Heart right ventricle (tissue), 16 donors: ENCODE data around the gene MGST3. TPM values are rescaled to one million over a fixed set of nuclear protein-coding genes. Genes with fewer than 3 reads are reported as not detected.

Experiments
- ATAC-seq, 8 donors: fragments of 200-7000 bp; cut with Tn5 transposase; one replicate each; pipeline ENCODE4 v1.9.1; 2020; ENCODE audit warnings: mild to moderate bottlenecking in 8 of 8, moderate library complexity in 8 of 8, moderate number of reproducible peaks in 1 of 8
- DNase-seq, 2 donors: peaks; one replicate each; pipeline ENCODE4 v3.0.0-alpha.2; 2020
- H3K27ac ChIP-seq, 10 donors: fragments of 200-600 bp; sonication (generic) in 2 of 10; one replicate each; pipeline versions ENCODE4 v1.5.0 to v1.8.0; 2020 to 2022; ENCODE audit warnings: mild to moderate bottlenecking in 3 of 10
- H3K27me3 ChIP-seq, 7 donors: fragments of 200-600 bp; one replicate each; pipeline ENCODE4 v1.8.0; 2021 to 2022; ENCODE audit warnings: mild to moderate bottlenecking in 2 of 7
- H3K36me3 ChIP-seq, 9 donors: fragments of 200-600 bp; sonication (generic) in 1 of 9; one replicate each; pipeline versions ENCODE4 v1.5.0 to v1.8.0; 2020 to 2022; ENCODE audit warnings: mild to moderate bottlenecking in 2 of 9
- H3K4me1 ChIP-seq, 9 donors: fragments of 200-600 bp; sonication (generic) in 1 of 9; one replicate each; pipeline versions ENCODE4 v1.5.0 to v1.8.0; 2020 to 2022; ENCODE audit warnings: mild to moderate bottlenecking in 4 of 9
- H3K4me3 ChIP-seq, 10 donors: fragments of 200-600 bp; sonication (generic) in 2 of 10; one replicate each; pipeline versions ENCODE4 v1.5.0 to v1.8.0; 2020 to 2022; ENCODE audit warnings: mild to moderate bottlenecking in 7 of 10, moderate library complexity in 2 of 10
- H3K9me3 ChIP-seq, 11 donors: fragments of 200-600 bp in 10 of 11; sonication (generic) in 2 of 11; one replicate each; pipeline versions ENCODE4 v1.5.0 to v1.8.0; 2013 to 2022; ENCODE audit warnings: mild to moderate bottlenecking in 2 of 11, control low read depth in 1 of 11, moderate library complexity in 1 of 11
- WGBS, 2 donors: extraction: QIAGEN DNeasy Blood & Tissue Kit; methylation state at CpG; one replicate each; pipeline ENCODE4 v1.1.7; 2013; ENCODE audit warnings: inconsistent platforms in 1 of 2; 5-methylcytosine and 5-hydroxymethylcytosine counted together
- intact Hi-C, 10 donors: fragments of 100-400 bp; cut with DNase I; formaldehyde crosslinking; loops; one replicate each; pipeline versions ENCODE4 v1.11.1 to v1.14.2; 2022
- polyA plus RNA-seq, 2 donors: library from polyadenylated mRNA; stranded (reverse); fragments of 200-250 nt; gene quantifications; one replicate each; pipeline ENCODE4 v1.2.3, GENCODE V29; 2013
- total RNA-seq, 10 donors: library from RNA; stranded (reverse); fragmentation: NEBNext Ultra II Directional in 3 of 10; extraction: Animal tissue kit (Norgen Biotek cat#: 25700) in 3 of 10; gene quantifications; one replicate each; pipeline versions ENCODE4 v1.2.1 to v1.2.4, GENCODE V29; 2021 to 2023
- TF ChIP-seq, protein P1 (sequence below), 9 donors: fragments of 200-600 bp; sonication (generic) in 2 of 9; IDR thresholded peaks; one replicate each; pipeline versions ENCODE4 v1.5.0 to v1.8.0; 2021 to 2022; ENCODE audit warnings: antibody characterized with exemption in 9 of 9, mild to moderate bottlenecking in 5 of 9, moderate library complexity in 1 of 9
- donor health status: Arrhythmogenic right ventricular cardiomyopathy.
- donor health status: ischemic (EF 13 %, LVEDD 7.1; RV severe dilation, severe dysfunction).
- donor health status: healthy with polysubstance abuse.
- donor health status: DM: no; HTN: yes; CAD: no.
- donor health status: DM: no; HTN: no; CAD: no.
- donor health status: ischemic (EF 25% LVEDD 6.9; RV normal size, moderate dysfunction).
- donor health status: ischemic (EF 25% LVEDD 5.7; RV mildly dilated, moderate dysfunction).
- donor health status: healthy.
- donor health status: DM: yes; HTN: yes; CAD: no.
- donor health status: Ischemic cardiomyopathy.
- donor health status: ischemic (EF 35%, LVEDD 5.7; RV mildly dilated, moderate dysfunction).
- donor health status: nonischemic (EF 11% LVEDD 7.7; RV severe dilation, severe dysfunction).
- donor health status: DM: yes; HTN: yes; CAD: no.
- donor health status: PGD.
- donor health status: ischemic (EF 29% LVEDD 5.4; RV normal size, mild dysfunction).
- donor health status: nonischemic (EF 23%, LVEDD 6.1; RV moderate dilation, normal function).

MGST3 gene
- total and polyA plus RNA-seq, 12 donors: 425 to 1,002 (median 838) TPM

- Histone ChIP-seq H3K4me3 (no peak overlapping the region), H3K27ac (no peak overlapping the region), H3K9me3 (no peaks in the 10 kb centered on the region), H3K36me3 (no peaks in the 10 kb centered on the region), H3K4me1 (peaks cover 0 to 8% (median 3%) of the 10 kb centered on the region in 9 donors), H3K27me3 (peaks cover 0 to 13% (median 0%) of the 10 kb centered on the region in 7 donors)
- intact Hi-C loops: no loop called here
- DNase-seq (no peak), ATAC-seq (no peak)
- 82 to 88% methylated on average over 2 of the region's 2 CpGs for WGBS, 2 donors
- TF ChIP-seq, protein P1, sequence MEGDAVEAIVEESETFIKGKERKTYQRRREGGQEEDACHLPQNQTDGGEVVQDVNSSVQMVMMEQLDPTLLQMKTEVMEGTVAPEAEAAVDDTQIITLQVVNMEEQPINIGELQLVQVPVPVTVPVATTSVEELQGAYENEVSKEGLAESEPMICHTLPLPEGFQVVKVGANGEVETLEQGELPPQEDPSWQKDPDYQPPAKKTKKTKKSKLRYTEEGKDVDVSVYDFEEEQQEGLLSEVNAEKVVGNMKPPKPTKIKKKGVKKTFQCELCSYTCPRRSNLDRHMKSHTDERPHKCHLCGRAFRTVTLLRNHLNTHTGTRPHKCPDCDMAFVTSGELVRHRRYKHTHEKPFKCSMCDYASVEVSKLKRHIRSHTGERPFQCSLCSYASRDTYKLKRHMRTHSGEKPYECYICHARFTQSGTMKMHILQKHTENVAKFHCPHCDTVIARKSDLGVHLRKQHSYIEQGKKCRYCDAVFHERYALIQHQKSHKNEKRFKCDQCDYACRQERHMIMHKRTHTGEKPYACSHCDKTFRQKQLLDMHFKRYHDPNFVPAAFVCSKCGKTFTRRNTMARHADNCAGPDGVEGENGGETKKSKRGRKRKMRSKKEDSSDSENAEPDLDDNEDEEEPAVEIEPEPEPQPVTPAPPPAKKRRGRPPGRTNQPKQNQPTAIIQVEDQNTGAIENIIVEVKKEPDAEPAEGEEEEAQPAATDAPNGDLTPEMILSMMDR (IDR thresholded peaks at IDR 0.05): no peak
These were observed 72.6 kb downstream of the MGST3 start for GRCh38 chr1:165703648-165704047.

Other genes with a start within 250 kb of the MGST3 start
- 10 to 100 TPM in 3 of 10 donors, 1 to 10 TPM in 7; 1.8 to 16.3 (median 4.6) TPM for gene RXRG, start 186.1 kb upstream of the MGST3 start, total RNA-seq
- 1 to 10 TPM; 1.2 to 2.3 TPM for gene RXRG, start 186.1 kb upstream of the MGST3 start, polyA plus RNA-seq
- 1 to 10 TPM in 1 of 10 donors, under 1 TPM in 6, not detected in 3; 0.42 to 1.6 (median 0.57) TPM for gene LRRC52, start 87.2 kb upstream of the MGST3 start, total RNA-seq
- gene LRRC52, start 87.2 kb upstream of the MGST3 start, polyA plus RNA-seq: under 1 TPM; 0.16 to 0.44 TPM
- gene ALDH9A1, start 67.3 kb downstream of the MGST3 start, total RNA-seq: 10 to 100 TPM; 47.3 to 75.3 (median 66.2) TPM
- 10 to 100 TPM; 13.8 to 35.8 TPM for gene ALDH9A1, start 67.3 kb downstream of the MGST3 start, polyA plus RNA-seq
- gene TMCO1, start 137.6 kb downstream of the MGST3 start, total RNA-seq: 10 to 100 TPM; 41.1 to 61.3 (median 48.4) TPM
- gene TMCO1, start 137.6 kb downstream of the MGST3 start, polyA plus RNA-seq: 10 to 100 TPM; 22.6 to 75.2 TPM
- gene UCK2, start 196.4 kb downstream of the MGST3 start, total RNA-seq: 10 to 100 TPM in 6 of 10 donors, 1 to 10 TPM in 4; 7.3 to 22.0 (median 11.3) TPM
- gene UCK2, start 196.4 kb downstream of the MGST3 start, polyA plus RNA-seq: 10 to 100 TPM in 1 of 2 donors, 1 to 10 TPM in 1; 6.7 to 36.4 TPM